CD4-positive, alpha-beta T cell treated with Interleukin-15 for 1 hour (primary cell): ENCODE results near the gene NR6A1.
"Not testable (repeated sequence)": the region's sequence is repeated elsewhere in the genome, so short reads cannot be mapped to it uniquely, and the experiment has no call there.

Source experiments
- DNase-seq: peaks from one replicate; pipeline ENCODE4 v3.0.0-alpha.2; 2020

Gene NR6A1

DNA sequence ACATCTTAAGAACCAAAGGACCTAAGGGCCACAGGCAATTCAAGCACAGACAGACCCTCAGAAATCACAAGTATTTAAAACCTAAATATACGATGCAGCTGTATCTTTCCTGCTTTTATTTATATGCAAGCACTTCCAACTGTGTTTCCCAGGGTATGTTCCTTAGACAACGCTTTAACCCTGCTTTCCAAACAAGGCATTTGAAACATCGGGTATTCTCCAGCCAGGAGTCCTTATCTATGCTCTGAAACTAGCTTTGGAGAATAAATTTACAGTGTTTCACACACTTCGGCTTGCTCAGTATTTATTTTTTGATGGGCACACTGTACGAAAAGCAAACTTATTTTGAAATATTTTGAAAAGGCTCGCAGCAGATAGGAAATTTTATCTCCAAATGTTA lies 13.5 kb downstream of the NR6A1 start:
- DNase-seq: no peak

DNA sequence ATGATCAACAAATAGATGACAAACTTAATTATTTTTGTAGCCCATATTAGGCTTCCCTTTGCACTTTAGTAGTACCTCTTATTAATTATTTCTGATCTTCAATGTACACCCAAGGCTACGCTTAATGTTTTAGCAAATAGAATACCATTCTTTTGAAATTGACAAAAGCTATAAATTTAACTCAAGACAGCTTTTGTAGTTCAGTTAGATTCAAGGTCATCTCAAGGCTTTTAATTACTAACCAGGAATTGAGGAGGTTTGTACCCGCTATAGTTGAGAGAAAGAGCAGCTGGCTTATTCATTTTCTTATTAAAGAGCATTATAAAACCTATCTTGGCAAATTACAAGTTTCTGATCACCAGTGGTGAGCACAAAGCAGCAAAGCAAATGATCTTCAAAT lies 15.1 kb downstream of the NR6A1 start:
- no peak for DNase-seq

DNA sequence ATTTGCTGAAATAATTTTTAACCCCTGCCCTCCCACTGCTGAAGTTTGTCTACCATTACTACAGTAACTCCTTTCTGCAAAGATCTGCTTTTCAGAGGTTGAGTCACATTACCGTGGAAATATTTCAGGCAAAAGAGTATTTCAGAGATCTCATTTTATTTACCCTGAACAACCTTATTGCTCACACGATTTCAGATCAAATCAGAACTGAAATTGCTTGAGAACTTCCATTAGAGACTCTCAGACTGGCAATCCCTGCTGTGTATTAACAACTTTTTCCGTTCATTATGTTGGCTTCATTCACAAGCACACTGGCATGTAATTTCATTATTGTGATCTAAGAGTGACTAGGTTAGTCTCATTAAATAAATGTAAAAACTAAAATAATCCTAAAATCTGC lies 16.1 kb downstream of the NR6A1 start:
- DNase-seq: no peak

DNA sequence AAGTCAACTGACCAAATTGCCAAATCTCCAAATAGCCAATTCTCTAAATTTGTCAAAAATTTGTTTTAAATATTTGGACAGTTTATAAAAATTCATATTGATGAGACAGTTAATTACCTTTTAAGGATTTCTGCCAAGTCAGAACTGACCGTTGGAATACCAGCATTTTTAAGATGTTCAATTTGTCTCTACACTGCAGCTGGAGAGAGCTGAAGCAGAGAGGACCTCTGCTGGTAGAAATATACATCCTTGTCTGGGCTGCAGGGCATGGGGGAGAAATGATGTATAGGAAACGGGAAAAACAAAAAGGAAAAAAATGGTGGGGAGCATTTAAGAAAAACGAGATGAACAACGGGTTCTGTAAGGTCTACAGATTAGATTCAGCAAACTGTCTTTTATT lies 16.8 kb downstream of the NR6A1 start:
- no peak for DNase-seq

DNA sequence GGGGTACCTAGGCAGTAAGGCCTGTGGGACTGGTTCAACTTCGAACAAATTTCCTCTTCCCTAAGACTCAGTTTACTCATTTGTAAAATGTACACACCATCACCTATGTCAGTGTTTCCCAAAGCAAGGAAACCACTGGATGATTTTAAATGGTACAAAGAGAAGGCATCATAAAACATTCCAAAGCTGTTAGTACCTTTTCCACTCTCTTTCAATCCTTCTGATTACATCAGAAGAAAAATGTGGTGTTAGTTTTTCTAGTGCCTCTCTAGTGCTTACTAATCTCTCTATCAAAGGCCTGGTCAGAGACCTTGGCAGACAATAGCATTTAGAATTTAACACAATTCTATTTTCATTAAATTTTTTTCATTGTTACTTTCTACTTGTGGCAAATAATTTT lies 18.1 kb downstream of the NR6A1 start:
- no peak for DNase-seq

DNA sequence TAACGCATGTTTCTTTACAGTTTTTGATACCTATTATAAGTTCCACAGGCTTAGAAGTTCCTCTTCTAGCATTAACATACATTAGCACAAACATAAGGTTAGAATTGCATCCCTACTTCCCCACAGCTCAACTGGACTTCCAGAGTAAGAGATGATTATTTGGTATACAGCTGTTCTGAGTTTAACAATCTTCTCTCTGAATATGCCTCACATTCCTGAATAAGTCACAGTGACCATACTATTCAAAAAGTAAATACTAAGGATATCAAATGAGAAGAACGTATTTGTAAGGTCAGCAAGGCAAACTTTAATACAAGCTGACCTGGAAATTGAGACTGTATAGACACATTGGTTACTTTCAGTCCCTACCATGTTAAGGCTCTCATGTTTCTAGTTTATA lies 21.3 kb downstream of the NR6A1 start:
- no peak for DNase-seq

DNA sequence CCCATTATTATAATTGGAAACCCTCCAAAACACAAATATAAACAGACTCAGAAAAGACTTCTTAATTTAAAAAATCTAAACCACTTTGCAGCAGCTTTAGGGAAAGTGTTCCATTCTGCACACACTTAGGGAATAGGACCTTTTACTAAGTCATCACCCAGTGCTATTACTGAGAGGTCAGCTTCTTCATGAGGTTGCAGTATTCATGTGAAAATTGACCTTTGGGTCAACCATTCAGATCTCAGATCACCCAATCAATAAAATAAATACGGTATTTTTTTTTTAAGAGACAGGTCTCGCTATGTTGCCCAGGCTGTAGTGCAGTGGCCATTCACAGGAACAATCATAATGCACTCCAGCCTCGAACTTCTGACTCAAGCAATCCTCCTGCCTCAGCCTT lies 21.8 kb downstream of the NR6A1 start:
- no peak for DNase-seq

DNA sequence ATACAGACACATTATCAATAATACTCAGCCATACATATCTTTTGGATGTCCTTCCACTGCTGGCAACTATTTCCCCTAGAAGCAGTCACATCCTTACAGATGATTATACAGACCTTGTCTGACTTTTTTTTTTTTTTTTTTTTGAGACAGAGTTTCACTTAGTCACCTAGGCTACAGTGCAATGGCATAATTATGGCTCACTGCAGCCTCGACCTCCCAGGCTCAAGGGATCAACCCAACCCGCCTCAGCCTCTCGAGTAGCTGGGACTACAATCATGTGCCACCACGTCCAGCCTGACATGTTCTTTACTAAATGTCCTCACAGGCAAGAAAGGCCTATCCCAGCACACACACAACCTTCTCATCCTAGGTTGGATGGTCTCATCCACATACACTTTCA lies 24.0 kb downstream of the NR6A1 start:
- no peak for DNase-seq

DNA sequence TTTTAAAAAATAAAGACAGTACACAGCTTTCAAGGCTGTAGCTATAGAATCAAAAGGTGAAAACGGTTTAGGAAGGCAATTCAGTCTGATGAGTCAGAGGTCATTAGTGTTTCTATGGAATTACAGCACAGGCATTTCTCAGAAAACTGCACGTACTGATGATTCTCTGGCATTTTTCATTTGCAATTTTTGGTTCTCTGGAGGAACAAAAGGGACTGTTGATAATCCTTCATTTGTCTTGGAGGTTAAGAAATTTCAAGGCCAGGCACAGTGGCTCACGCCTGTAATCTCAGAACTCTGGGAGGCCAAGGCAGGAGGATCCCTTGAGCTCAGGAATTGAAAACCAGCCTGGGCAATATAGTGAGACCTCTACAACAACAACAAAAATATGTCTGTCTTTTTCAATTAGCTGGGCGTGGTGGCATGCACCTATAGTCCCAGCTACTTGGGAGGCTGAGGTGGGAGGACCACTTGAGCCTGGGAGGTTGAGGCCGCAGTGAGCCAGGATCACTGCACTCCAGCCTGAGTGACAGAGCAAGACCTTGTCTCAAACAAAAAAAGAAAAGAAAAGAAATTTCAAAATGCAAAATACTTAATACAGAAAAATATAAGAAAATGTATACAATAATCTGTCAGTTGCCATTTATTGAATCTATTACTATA lies 27.3 kb downstream of the NR6A1 start:
- no peak for DNase-seq

DNA sequence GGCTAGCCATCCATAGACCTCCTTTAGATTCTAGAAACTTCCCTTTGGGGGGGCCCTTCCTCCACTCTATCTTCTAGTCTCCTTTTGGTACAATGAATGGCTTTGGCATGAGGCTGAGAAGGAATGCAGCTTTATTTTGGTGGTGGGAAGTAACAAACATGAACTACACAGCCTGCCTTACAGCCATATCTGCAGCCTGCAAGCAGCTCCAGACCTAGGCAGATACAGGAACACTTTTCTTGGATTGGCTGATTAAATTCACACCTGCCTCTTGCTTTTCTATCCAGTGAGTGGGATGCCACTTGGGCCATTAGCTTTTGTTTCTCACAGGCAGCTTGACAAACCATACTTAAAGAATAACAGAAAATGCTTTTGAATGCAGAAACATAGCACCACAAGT lies 28.2 kb downstream of the NR6A1 start:
- DNase-seq: no peak

DNA sequence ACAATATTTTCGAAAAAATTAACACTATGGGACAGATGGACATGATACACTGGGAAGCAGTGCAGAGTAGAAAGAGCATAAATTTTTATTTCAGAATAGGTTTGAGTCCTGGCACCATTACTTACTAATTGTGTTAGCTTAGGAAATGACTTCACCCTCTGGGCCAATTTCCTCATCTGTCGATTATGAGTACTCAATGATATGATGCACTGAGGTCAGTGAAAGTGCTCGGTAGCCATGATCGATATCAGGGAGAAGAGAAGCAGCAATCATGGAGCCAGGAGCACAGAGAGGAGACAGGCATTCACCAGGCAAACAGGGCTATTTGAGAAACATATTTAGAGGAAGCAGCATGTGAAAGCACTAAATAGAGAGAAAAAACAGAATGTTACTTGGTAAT lies 29.4 kb downstream of the NR6A1 start:
- no peak for DNase-seq

DNA sequence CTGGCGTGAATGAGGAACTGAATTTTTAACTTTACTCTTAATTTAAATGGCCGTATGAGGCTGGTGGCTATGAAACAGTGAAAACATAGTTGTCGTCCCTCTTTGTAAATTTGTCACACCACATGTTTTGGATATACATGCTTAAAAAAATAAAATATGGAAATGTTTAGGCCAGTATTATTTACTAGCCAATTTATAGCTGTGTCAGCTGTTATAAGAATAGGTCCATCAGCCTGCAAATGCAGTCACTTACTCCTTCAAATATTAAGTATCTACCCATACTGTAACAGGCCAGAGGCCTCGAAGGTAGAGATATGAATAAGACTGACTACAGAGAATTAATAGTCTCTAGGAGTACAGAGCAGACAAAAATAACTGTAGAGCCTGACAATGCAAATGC lies 30.0 kb downstream of the NR6A1 start:
- DNase-seq: no peak

DNA sequence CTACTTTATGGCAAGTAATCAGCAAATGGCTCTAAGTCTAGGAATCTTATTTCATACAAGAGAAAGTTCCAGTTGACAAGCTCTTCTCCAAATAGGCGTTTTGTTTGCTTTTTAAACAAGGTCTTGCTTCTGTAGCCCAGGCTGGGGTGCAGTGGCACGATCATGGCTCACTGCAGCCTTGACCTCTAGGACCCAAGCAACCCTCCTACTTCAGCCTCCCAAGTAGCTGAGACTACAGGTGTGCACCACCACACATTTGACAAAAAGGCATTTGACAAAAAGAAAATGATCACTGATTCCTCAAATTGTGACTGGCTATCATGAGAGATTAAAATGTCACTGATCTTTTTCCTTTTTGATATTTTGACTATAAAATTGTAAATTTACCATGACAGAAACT lies 31.8 kb downstream of the NR6A1 start:
- DNase-seq: no peak

DNA sequence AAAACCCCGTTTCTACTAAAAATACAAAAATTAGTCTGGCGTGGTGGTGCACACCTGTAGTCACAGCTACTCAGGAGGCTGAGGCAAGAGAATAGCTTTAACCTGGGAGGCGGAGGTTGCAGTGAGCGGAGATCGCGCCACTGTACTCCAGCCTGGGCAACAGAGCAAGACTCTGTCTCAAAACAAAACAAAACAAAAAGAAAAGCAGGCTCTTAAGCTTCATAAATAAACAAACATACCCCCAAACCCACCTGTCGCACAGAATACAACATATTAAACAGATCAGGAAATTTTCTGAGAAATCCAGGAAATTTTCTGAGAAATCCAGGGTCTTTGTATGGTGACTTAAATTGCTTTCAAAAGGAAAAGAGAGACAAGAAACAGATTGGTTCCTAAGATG lies 33.0 kb downstream of the NR6A1 start:
- not testable (repeated sequence) for DNase-seq

DNA sequence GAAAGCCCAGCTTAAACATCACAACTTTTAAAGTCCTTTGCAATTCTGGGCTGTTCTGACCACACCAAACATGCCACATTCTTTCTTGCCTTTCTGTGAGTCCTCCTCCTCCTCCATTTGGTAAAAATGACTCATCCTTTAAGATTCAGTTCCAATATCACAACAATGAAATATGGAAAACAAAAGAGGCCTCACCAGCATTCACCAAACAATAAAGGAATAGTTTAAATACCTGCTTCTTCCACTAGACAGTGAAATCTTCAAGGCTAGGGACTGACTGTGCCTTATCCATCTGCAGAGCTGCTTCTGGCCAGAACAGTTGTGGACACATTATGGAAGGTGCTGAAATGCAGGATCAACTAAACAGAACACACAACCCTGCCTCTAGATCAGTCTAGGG lies 36.0 kb downstream of the NR6A1 start:
- no peak for DNase-seq

DNA sequence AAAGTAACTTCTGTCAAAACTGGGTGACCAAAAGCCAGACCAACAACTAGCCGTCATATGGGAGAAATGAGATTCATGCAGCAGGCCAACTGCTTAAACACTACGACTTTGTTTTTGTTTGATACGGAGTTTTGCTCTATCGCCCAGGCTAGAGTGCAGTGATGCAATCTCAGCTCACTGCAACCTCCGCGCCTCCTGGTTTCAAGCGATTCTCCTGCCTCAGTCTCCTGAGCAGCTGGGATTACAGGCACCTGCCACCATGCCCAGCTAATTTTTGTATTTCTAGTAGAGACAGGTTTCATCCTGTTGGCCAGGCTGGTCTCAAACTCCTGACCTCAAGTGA lies 36.4 kb downstream of the NR6A1 start:
- DNase-seq: not testable (repeated sequence)

DNA sequence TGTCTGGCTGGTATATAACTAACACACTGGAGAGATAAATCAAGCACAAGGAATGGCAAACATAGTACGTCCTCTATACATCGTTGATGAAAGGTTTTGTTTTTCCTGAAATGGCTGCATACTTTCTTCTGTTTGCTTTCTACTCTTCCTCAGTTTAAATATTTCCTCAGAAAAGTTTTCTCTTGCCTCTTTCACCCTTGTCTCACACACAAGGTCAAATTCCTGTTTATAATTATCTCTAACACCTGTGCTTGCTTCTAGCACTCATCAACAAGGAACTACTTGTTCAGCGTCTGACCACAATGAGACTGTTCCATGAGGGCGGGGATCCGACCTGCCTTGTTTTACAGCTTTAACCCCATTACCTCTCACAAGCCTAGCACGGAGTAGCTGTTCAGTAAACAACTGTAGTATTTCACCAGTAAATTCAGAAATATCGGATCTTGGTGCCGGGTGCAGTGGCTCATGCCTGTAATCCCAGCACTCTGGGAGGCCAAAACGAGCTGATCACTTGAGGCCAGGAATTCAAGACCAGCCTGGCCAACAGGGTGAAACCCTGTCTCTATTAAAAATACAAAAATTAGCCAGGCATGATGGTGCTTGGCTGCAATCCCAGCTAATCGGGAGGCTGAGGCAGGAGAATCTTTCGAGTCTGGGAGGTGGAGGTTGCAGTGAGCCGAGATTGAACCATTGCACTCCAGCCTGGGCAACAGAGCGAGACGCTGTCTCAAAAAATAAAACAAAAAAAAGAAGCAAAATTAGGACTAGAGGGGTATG lies 37.0 kb downstream of the NR6A1 start:
- no peak for DNase-seq

DNA sequence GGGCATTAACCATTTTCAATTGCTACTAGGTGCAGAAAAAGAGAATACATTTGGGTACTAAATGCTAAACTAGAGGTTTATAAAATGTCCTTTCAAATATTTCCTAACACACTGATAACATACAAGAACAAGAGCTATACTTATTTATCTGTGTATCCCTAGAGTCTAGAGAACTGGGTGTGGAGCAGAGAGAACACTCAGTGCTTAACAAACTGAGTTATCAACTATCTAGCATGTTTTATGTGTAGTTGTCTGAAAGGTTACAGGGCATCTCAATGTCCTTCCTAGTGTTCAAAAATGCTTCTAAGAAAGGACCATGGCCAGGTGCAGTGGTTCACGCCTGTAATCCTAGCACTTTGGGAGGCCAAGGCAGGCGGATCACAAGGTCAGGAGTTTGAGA lies 40.3 kb downstream of the NR6A1 start:
- DNase-seq: no peak

DNA sequence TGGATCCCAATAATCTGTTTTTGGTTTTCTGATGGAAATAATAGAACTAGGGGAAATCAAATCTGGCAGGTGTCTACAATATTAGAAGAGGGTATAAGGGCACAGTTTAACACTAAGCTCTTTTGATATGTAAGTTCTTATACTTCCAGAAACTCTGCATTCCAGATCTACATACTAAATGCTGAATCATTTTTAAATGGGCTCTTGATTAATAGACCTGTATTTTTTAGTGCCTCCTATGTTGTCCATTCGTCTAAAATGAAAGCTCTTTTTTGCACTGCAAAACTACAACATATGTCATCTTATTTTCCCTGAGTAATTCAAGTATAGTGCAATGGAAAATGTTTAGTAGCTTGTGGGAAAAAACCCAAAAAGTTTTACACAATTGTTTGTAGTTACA lies 44.2 kb downstream of the NR6A1 start:
- no peak for DNase-seq

DNA sequence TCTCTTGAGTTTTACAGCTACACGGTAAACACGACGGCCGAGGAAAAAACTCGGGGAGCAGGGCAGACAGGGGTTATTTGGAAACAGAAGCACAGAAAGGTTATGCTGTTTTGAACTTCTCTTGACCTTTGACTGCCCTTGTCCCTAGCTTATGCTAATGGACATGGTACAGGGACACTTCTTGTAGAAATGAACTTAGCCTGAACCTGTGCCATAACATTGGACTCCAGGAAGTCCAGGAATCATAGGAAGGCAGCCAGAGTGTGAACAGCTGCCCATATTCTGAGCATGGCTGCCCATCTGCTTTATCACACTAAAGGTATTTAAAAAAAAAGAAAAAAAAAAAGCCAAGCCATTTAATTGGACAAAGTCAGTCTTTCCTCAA lies 46.1 kb downstream of the NR6A1 start:
- no peak for DNase-seq

DNA sequence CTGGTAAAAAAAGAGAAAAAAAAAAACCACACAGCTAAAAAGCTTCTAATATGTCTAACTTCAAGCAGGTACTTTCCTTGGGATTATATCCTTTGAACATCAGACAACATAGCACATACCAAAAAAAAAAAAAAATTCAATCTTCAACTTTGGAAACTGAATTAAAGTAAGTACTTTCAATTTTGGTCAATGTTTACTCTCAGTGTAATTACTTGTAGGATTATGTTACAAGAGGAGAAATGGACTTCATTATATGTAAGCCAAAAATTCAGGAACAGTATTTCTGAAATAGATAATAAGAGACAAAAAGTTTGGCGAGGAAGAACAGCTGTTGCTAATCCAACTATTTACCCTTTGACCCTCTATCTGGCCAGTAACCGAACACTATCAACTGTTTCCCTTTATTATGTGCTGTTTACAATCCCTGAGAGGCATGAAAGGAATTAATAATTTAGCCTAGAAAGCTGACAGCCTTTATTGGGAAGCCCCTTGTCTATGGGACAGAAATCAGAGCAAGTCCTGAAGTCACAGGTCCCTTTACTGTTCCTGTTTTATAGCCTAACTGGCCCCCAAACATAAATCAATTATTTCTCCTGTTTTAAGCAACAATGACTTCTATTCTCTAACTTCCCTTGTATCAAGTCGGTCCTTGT lies 46.6 kb downstream of the NR6A1 start:
- DNase-seq: no peak

DNA sequence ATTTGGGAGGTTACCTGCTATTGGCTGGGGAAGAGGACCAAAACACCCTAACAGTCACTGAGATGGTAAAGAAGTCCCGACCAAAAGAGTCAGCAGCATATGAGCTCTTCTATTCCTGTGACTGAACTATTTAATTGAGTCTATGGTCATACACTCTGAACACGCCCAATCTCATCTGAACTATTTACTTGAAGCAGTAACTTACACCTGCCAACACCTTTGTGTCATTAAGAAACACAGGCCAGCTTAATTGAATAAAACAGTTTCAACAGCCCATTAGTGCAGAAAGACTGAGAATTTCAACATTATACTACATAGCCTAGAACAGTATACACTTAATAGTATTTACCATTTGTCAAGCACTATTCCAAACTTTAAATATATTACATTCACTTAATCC lies 47.8 kb downstream of the NR6A1 start:
- no peak for DNase-seq

DNA sequence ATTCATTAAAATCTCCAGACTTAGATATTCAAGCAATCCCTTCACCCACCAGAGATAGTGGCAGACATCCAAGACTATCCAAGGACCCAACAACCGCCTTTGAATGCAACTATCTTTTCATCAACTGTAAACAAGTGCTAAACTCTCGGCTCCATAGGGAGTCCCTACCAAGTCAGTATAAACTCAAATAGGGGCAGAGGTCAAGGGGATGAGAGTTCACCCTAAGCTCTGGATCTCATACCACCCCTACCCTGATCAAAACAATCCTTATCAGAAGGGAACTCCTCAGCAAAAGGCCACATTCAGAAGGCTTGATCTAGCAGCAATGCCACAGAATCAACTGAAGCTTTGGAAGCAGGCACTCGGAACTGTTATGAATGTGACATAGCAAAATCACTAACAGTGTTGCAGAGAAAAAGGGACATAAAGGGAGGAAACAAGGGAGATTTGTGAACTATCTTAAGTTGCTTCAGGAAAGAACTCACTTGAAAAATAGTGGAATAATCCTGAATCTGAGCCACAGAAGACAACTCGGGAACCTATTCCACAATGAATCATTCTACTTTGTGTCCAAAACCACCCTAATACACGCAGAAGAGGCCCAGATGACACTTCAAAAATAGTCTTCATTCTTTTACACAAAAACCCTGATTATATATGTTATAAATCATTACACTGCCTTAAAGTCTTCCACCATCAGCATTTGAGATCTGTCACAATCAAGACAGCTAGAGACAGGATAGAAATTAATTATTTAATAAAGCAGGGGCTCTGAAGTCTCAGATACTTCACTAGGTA lies 49.8 kb downstream of the NR6A1 start:
- no peak for DNase-seq
